GM19468 (cell line): ENCODE results near the gene SCAMP1.
"Not testable (repeated sequence)": the region's sequence is repeated elsewhere in the genome, so short reads cannot be mapped to it uniquely, and the experiment has no call there.

ENCODE experiments used
- ATAC-seq: cut with Tn5 transposase; IDR thresholded peaks from one replicate; pipeline ENCODE4 v1.9.1; 2021; ENCODE audit warnings: mild to moderate bottlenecking, moderate library complexity, moderate number of reproducible peaks; ENCODE audit not compliant: unreplicated experiment; ENCODE audit errors: extremely low read depth

SCAMP1 gene

DNA sequence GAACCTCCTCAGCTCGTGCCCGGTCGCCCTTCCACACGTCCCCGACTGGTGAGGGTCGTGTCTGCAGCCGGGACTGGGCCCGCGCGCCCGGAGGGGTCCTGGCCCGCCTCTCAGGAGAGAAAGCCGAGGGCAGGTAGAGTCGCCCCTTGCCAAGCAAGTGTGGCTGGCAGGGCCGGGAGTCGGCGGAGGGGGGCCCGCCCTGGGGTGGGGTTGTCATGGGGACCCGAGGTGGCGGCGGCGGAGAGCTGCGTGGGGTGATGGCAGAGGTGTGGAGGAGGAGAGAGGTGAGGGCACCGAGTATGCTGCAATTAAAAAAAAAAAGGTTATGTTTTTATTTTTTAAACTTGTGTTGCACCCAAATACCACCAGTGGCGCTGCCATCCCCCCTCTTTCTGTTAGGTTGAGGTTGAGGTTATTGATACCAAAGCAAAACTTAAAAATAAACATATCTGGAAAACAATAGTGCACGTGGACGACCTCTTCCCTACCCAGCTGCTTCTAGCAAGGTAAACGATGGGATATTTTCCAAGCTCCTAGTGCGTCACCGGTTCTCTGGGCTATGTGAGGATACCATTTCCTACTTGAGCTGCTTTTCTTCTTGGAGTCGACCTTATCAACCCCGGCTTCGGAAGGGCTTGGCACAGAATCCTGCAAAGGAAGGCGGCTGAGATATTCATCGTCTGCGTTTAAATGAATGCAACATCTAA, 660 bp downstream of the SCAMP1 start:
- no peak for ATAC-seq

DNA sequence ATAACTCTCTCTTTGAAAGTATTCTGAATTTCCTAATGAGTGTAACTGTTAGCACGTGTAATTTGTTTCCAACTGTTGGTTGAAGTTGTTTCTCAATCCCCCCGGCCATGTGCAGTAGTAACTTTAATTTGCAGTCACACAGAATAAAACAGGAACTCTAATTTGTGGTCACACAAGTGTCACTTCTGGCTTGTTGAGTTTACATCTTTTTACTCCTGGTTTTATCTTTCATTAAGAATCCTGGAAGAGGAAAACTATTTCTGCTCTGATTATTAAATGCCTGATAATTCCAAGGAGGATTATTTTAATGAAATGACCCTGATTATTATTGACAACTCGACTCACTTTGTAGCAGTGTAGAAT, 1.2 kb downstream of the SCAMP1 start:
- ATAC-seq: no peak

DNA sequence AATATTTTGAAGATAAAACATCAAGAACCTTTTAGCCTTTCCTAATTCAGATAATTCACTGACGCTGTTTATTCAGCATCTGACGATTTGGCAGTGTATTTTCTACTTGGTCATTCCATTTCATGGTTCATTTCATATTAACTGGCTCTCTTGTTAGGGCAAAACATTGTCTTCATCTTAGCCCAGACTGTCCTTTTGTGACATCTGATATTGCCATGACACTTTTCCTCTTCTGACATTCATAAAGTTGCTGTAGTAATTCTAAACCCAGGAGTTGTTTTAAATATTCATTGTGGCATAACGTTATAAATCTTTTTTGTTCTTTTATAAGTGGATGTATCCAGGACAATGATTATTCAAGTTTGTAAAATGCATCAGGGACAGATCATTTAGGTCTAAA, 1.8 kb downstream of the SCAMP1 start:
- ATAC-seq: no peak

DNA sequence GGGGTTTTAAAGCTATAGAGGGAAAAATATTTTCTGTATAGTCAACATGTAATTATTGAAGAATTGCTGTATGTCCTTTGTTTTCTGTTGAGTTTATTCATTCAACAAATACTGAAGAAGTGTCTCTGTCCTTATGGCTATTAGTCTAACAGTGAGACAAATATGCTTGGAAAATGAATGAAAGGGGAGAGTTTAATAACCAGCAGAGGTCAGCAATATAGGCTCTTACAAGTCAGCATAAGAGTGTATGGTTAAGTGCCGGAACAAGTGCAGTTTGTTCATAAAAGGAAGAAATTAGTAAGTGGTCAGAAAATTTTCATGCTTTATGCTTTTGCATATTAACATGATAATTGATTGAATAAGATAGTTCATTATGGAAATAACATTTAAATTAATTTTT, 3.6 kb downstream of the SCAMP1 start:
- ATAC-seq: no peak

DNA sequence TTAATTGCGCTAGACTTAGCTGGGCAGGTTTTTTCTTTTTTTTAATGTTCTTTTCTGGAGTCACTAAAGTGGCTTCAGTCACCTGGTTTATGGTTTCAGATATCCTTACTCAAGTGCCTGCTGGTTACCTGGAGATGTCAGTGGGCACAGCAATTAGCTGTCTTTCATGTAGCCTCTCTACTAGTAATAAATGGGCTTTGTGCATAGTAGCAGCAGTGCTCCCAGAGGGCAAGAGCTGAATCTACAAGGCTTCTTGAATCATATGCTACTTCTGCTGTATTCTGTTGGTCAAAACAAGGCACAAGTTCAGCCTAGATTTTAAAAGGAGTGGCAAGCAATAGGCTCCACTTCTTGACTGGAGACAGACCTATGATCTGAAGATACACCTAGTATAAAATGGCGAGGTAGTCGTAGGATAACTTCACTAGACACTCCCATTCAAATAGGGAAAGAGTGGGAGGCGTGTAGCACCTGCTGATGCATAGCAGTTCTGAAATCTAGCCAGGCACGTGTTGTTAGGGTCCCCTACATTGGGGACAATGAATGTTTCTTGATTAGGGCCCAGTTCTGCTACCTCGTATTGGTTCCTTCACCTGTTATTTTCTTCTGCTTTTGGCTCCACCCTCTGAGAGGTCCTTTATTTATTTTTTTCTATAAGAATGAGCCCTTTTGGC, 7.0 kb downstream of the SCAMP1 start:
- no peak for ATAC-seq

DNA sequence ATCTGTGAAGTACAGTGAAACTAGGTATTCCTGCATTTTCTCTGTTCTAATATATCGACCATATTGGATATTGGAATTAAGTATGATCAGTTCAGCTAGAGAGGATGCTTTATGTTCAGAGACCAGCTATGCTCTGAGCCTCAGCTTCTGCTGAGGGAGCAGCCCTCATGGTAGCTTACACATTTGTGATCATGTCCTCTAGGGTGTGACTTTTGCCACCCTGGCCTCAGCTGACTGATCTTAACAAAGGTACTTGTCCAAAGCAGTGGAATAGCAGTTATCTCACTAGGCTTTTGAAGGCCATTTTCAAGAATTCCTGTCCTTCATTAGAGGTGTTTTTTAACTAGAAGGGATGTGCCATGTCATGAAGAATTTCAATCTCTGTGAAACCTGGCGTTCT, 9.3 kb downstream of the SCAMP1 start:
- ATAC-seq: no peak

DNA sequence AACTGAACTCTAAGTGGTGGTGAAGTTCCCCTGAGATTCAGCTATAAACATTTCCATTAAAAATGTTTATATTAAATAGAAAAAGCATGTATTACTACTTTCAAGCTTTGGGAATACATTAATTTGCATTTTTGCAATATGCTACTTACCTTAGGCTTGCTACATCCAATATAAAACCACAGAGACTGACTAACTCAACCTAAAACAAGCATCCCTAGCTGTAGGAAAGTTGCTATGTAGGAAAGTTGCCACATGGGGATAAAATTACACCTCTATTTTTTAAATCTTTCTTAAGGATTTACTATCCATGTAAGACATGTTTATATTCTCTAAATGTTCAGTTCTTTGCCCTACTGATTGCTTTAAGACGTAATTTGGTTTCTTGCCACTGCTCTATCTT, 12.8 kb downstream of the SCAMP1 start:
- ATAC-seq: no peak

DNA sequence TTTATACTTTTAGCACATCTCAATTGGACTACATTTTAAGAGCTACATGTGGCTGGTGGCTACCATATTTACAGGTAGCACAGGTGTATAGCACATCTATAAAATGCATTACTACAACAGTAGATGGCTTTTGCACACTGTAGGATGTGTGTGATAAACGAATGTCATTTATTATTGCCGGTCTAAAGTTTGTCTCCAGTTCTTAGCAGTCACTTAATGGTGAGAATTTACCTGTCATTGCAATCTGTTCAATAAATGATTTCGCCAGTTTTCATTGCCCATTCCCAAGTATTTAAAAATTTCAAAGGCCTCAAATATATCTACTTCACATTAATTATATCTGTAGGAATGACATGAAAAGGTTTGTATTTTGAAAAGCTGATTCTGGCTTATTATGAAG, 15.9 kb downstream of the SCAMP1 start:
- no peak for ATAC-seq

DNA sequence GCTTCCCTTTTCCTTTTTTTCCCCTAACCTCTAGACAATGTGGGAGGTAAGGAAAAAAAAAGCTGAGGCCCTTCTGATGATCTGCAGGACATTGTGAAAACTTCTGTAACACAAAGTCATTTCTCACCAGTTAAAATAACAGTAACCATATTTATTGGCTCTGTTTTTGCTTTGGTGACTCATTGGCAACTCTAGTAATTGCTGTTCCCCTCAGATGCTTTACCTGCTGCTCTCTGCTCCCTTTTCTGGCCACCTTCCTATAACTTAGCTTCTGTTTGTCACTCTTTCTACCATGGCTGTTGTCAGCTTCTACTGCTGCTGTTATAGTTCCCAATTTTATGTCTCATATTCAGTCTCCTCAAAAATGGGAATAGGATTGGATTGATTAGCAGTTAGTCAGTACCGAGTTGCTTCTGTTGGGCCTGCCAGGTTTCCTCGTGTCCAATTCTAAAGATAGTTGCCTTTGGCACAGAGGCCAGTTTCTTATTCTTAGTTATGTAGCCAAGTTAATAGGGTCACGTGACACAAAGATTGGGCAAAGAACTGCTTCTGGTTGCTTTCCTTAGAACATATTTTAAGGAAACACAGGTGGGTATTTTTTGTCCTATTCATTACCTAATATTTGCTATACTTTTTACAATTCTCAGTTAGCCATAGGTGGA, 16.8 kb downstream of the SCAMP1 start:
- ATAC-seq: no peak

DNA sequence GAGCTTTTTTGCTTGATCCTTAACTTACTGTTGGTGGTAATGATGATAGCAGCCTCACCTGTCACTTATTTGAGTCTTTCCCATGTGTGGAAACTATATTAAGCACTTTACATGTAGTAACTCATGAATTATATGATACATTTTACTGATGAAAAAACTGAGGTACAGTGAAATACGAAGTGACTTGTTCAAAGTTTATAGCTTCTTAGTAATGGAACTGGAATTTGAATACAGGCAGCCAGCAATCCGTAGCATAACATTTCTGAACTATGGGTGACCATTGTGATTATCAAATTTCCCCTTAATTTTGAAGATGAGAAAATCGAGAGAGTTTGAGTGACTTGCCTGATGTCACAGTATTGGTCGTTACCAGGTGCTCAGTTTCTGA, 17.3 kb downstream of the SCAMP1 start:
- ATAC-seq: no peak

DNA sequence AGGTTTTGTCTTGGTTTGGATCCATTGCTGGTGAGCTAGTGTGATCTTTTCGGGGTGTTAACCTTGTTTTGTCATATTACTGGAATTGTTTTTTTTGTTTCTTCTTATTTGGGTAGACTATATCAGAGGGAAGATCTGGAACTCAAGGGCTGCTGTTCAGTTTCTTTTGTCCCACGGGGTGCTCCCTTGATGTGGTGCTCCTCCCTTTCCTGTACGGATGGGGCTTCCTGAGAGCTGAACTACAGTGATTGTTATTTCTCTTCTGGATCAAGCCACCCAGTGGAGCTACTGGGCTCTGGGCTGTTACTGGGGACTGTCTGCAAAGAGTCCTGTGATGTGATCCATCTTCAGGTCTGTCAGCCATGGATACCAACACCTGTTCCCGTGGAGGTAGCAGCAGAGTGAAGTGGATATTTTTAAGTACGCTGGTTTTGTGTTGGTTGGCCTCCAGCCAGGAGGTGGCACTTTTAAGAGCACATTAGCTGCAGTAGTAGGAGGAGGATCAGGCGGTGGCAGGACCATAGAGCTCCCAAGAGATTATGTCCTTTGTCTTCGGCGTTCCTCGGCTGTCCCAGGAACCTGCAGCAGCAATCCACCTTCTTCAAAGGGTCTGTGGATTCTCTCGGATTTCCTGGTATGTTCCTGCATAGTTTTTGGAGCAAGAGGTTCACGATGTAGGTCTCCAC, 27.2 kb downstream of the SCAMP1 start:
- ATAC-seq: no peak

DNA sequence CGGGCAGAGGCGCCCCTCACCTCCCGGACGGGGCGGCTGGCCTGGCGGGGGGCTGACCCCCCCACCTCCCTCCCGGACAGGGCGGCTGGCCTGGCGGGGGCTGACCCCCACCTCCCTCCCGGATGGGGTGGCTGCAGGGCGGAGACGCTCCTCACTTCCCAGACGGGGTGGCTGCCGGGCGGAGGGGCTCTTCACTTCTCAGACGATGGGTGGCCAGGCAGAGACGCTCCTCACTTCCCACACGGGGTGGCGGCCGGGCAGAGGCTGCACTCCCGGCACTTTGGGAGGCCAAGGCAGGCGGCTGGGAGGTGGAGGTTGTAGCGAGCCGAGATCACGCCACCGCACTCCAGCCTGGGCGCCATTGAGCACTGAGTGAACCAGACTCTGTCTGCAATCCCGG, 30.9 kb downstream of the SCAMP1 start:
- not testable (repeated sequence) for ATAC-seq

DNA sequence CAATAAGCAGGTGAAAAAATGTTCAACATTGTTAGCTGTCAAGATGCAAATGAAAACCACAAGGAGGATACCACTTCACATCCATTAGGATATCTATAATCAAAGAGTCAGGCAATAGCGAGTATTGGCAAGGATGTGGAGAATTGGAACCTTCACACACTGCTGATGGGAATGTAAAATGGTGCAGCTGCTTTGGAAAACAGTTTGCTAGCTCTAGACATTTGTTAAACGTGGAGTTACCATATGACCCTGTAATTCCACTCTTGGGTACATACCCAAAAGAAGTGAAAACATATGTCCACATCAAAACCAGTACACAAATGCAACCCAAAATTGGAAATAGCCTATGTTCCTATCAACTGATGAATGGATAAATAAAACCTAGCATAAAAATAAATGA, 37.4 kb downstream of the SCAMP1 start:
- ATAC-seq: no peak

DNA sequence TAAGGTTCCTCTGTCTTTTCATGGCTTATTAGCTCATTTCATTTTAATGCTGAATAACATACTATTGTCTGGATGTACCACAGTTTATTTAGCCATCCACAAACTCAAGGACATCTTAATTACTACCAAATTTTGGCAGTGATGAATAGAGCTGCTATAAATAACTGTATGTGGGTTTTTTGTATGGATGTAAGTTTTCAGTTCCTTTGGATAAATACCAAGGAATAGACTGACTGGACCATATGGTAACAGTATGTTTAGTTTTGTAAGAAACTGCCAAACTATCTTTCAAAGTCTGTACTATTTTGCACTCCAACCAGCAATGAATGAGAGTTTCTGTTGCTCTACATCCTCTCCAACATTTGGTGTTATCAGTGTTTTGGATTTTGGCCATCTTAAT, 38.7 kb downstream of the SCAMP1 start:
- no peak for ATAC-seq

DNA sequence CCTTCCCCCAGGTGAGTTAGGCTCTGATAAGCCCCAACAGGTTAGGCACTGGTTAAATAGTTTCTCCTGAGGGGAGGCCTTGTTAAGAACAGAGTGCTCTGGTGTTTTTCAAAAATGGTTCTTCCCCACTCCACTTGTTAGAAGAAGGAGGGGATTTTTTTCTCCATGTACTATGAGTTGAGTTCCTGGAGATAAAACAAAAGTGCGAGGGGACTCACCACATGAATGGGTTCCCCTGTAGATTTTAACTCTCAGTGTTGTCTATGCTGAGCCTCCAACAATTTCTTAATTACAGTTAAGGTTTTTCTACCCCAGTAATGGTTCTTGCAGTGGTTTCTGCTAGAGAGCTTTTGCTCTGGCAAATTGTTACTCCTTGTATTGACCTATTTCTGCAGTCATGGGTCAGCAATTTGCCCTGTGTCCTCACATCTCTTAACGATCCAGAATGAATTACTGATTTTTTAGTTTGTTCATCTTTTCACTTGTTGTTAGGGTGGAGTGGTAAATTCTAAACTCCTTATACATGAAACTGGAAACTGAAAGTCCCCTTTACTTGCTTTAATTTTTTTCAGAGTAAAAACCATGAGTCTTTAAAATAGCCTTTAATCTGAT, 44.4 kb downstream of the SCAMP1 start:
- no peak for ATAC-seq

DNA sequence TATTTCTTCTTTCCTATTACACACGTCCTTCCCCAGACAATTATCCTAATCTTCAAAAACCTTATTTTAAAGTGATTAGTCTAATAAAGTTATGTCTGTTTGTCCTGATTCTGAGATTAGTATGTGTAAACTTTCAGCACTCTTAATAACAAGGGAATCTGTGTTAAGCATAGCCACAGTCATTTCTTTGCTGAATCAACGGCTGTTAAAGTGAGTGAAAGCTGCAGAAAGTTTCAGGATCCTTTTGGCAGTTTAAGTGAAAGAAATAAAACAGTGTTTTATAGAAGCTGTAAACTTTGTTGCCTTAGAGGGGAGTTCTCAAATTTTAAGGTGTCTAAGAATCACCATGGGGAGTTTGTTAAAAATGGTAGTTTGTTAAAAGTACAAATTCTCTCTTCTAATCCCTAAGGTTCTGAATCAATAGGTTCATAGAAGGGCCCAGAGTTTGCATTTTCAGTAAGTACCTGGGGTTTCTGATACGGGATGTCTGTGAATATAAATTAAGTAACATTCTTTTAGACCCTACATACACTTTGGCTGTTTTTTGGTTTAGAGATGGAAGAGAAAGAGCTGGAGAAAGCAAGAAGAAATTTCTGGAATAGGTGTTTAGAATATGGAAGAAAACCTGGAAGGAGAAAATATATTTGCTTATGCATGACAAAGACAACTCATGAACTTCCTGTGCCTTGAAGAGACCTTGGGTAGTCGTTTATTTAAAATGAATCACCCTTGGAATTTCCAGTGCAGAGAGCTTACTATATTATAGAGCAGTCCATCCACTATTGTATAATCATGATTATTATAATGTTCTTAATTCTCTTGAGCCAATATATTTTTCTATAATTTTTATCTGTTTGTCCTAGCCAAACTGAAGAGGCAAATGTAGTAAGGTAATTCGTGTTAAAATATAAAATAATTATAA, 45.7 kb downstream of the SCAMP1 start:
- no peak for ATAC-seq

DNA sequence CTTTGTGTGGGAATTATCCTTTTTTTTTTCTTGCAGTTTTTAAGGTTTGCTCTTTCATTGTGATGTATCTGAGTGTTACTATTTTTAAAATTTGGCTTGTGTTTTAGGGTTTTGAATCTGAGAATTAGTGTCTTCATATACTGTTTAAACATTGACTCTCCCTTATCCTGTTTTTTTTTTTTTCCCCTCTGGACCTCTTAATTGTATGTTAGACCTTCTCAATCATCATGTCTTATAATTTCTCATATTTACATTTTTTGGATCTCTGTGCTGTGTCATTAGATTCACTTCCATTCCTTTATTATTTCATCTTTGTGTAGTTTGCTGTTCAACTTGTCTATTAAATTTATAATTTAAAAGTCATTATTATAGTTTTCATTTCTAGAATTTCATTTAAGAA, 47.0 kb downstream of the SCAMP1 start:
- no peak for ATAC-seq

DNA sequence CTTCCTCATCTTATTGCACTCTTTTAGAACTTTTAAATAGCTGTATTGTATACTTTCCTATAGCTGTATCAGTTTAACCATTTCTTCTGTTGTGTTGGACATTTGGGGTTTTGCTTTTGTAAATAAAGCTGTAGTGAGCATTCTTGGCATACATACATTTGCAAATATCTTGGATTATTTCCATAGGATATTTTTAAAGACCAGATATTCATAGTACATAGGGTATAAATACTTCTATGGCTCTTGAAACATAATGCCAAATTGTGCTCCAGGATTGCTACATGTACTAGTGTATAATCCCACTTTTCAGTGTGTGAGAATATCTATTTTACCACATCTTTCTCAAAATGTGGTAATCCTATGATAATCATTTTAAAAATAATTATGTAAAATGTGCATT, 51.2 kb downstream of the SCAMP1 start:
- no peak for ATAC-seq

DNA sequence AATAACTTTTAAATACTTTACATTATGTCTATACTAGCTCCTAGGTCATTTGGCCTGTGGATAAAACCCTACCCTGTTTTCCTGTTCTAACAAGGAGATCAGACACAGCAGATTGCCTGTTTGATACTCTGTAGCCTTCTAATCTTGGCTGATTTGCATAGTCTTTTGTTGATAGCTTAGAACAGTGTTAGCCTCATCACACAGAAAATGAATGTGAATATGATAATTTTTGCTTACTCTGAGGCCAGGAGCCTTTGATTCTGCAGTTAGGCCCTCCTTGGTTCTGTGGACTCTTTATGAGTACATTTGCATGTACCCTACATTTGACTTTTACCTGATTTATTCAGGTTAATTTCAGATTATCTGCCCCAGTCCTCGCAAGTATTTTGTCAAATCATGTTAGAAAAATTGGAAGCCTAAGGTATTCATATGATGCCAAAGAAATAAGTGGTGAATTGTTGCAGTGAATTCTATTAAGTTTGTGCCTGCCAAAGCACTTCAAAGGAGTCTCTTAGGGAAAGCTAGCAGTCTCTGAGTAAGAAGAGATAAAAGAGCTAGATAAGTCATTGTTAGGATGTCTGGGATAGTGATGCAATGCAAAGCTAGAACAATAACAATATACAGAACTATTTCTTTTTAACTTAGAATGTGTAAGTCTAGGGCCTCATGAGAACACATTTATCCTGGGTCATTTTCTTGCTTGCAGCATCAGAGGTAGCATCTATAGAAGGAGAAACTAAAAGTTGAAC, 56.4 kb downstream of the SCAMP1 start:
- no peak for ATAC-seq
